Neural cell (in vitro differentiated cells): ENCODE measurements around the gene PLA2G12B. TPM values are rescaled to one million over a fixed set of nuclear protein-coding genes. Genes with fewer than 3 reads are reported as not detected.
"Not testable (repeated sequence)": the region's sequence is repeated elsewhere in the genome, so short reads cannot be mapped to it uniquely, and the experiment has no call there.

ENCODE experiments used
- H2AFZ ChIP-seq: fragments of 200-600, 300-800 bp; sonication (generic), shearing (Covaris generic); 2 replicates; pipeline ENCODE4 v1.6.0; 2014; ENCODE audit warnings: low read depth, mild to moderate bottlenecking, antibody characterized with exemption, low read length, moderate library complexity
- H3F3A ChIP-seq: fragments of 200-600 bp; shearing (Covaris generic); 2 replicates; pipeline ENCODE4 v1.6.1; 2016; ENCODE audit warnings: mild to moderate bottlenecking, moderate library complexity, mixed read lengths, antibody characterized with exemption, low read length; ENCODE audit not compliant: insufficient read depth, poor library complexity, severe bottlenecking
- H3K27ac ChIP-seq: fragments of 200-600, 300-800 bp; sonication (generic), shearing (Covaris generic); 2 replicates; pipeline ENCODE4 v1.5.1; 2014; ENCODE audit warnings: mild to moderate bottlenecking, low read length, moderate library complexity
- H3K27me3 ChIP-seq: fragments of 300-800, 200-600 bp; sonication (generic), shearing (Covaris generic); 2 replicates; pipeline ENCODE4 v1.6.0; 2014; ENCODE audit warnings: mild to moderate bottlenecking, low read depth, low read length, moderate library complexity; ENCODE audit not compliant: insufficient read depth
- H3K36me3 ChIP-seq: fragments of 300-800, 200-600 bp; sonication (generic), shearing (Covaris generic); 2 replicates; pipeline ENCODE4 v1.5.1; 2014; ENCODE audit warnings: mild to moderate bottlenecking, antibody characterized with exemption, low read length, moderate library complexity; ENCODE audit not compliant: insufficient read depth
- H3K4me2 ChIP-seq: fragments of 300-800, 200-600 bp; sonication (generic), shearing (Covaris generic); 2 replicates; pipeline ENCODE4 v1.6.0; 2014; ENCODE audit warnings: mild to moderate bottlenecking, low read length
- H3K4me3 ChIP-seq: fragments of 300-800, 200-600 bp; sonication (generic), shearing (Covaris generic); 2 replicates; pipeline ENCODE4 v1.5.1; 2014; ENCODE audit warnings: mild to moderate bottlenecking, low read length, moderate library complexity
- H3K79me2 ChIP-seq: fragments of 200-600 bp; shearing (Covaris generic); replicated peaks from 2 replicates; pipeline ENCODE4 v1.6.0; 2014; ENCODE audit warnings: mild to moderate bottlenecking, low read length, moderate library complexity; ENCODE audit not compliant: insufficient read depth
- H3K9ac ChIP-seq: fragments of 300-800, 200-600 bp; sonication (generic), shearing (Covaris generic); 2 replicates; pipeline ENCODE4 v1.6.1; 2016; ENCODE audit warnings: mild to moderate bottlenecking, low read length, mixed read lengths
- H3K9me2 ChIP-seq: fragments of 200-600 bp; shearing (Covaris generic); 2 replicates; pipeline ENCODE4 v1.6.1; 2016; ENCODE audit warnings: mild to moderate bottlenecking, low read length, mixed read lengths; ENCODE audit not compliant: insufficient read depth
- H3K9me3 ChIP-seq: fragments of 200-600, 300-800 bp; sonication (generic), shearing (Covaris generic); 2 replicates; pipeline ENCODE4 v1.6.1; 2016; ENCODE audit warnings: mild to moderate bottlenecking, mixed run types, low read length, moderate library complexity, mixed read lengths
- H4K20me1 ChIP-seq: fragments of 200-600 bp; shearing (Covaris generic); 2 replicates; pipeline ENCODE4 v1.6.1; 2016; ENCODE audit warnings: mild to moderate bottlenecking, mixed run types; ENCODE audit not compliant: insufficient read depth
- CTCF ChIP-seq: fragments of 450-650 bp; IDR thresholded peaks from 2 replicates; pipeline ENCODE4 v1.5.1; 2014; ENCODE audit warnings: antibody characterized with exemption, mild to moderate bottlenecking, moderate library complexity; ENCODE audit not compliant: poor library complexity, severe bottlenecking
- EP300 ChIP-seq: fragments of 450-650 bp; conservative IDR thresholded peaks from 2 replicates; pipeline ENCODE4 v1.6.1; 2014; ENCODE audit warnings: antibody characterized with exemption, mild to moderate bottlenecking, moderate library complexity; ENCODE audit not compliant: poor library complexity, severe bottlenecking
- EZH2 ChIP-seq: fragments of 200-600, 300-800 bp; shearing (Covaris generic), sonication (generic); IDR thresholded peaks from 2 replicates; pipeline ENCODE4 v1.6.1; 2014; ENCODE audit warnings: antibody characterized with exemption, low read length, borderline replicate concordance, mild to moderate bottlenecking; ENCODE audit not compliant: insufficient read depth, poor library complexity, severe bottlenecking
- MXI1 ChIP-seq: fragments of 450-650 bp; conservative IDR thresholded peaks from 2 replicates; pipeline ENCODE4 v1.6.1; 2014; ENCODE audit warnings: antibody characterized with exemption, mild to moderate bottlenecking; ENCODE audit not compliant: poor library complexity, severe bottlenecking
- POLR2AphosphoS5 ChIP-seq: IDR thresholded peaks from 2 replicates; pipeline ENCODE4 v1.6.1; 2012
- RAD21 ChIP-seq: fragments of 450-650 bp; conservative IDR thresholded peaks from 2 replicates; pipeline ENCODE4 v1.6.1; 2014; ENCODE audit warnings: antibody characterized with exemption, mild to moderate bottlenecking, moderate library complexity
- REST ChIP-seq: IDR thresholded peaks from 2 replicates; pipeline ENCODE4 v1.6.1; 2012; ENCODE audit warnings: borderline replicate concordance
- SMC3 ChIP-seq: fragments of 450-650 bp; conservative IDR thresholded peaks from 2 replicates; pipeline ENCODE4 v1.6.1; 2014; ENCODE audit warnings: antibody characterized with exemption, mild to moderate bottlenecking, moderate library complexity; ENCODE audit not compliant: poor library complexity
- TAF1 ChIP-seq: IDR thresholded peaks from 2 replicates; pipeline ENCODE4 v1.6.1; 2012; ENCODE audit warnings: low read depth
- polyA plus RNA-seq: library from polyadenylated mRNA; depleted of rRNA; stranded (reverse); fragments of >200 nt; gene quantifications from 2 replicates; pipeline ENCODE4 v1.2.3, GENCODE V29; 2014

Gene PLA2G12B
- polyA plus RNA-seq, 1 donor from 2014 or later: not detected

GRCh38 chr10:72903941-72904446 lies 50.6 kb downstream of the PLA2G12B start:
- H3K4me2 ChIP-seq, H3K9ac ChIP-seq, H3K79me2 ChIP-seq, H3K27ac ChIP-seq, H3F3A ChIP-seq, H3K9me2 ChIP-seq, H4K20me1 ChIP-seq, H3K36me3 ChIP-seq, H3K27me3 ChIP-seq, H3K4me3 ChIP-seq, H2AFZ ChIP-seq, H3K9me3 ChIP-seq: not testable (repeated sequence)

GRCh38 chr10:72899545-72899944 lies 55.1 kb downstream of the PLA2G12B start:
- Histone ChIP-seq H3F3A (no peaks in the 10 kb centered on the region), H3K9me2 (no peaks in the 10 kb centered on the region), H3K4me3 (no peak overlapping the region), H3K79me2 (no peaks in the 10 kb centered on the region), H4K20me1 (no peaks in the 10 kb centered on the region), H3K9me3 (no peaks in the 10 kb centered on the region), H3K27ac (no peak overlapping the region), H3K4me2 (no peak overlapping the region), H3K9ac (no peak overlapping the region), H3K36me3 (no peaks in the 10 kb centered on the region), H2AFZ (no peak overlapping the region), H3K27me3 (no peaks in the 10 kb centered on the region)
- TF ChIP-seq TAF1: no peak

- Histone ChIP-seq H3K79me2 (no peaks in the 10 kb centered on the region), H3K36me3 (no peaks in the 10 kb centered on the region), H3K4me3 (no peak overlapping the region), H3K27ac (no peak overlapping the region), H3K9me3 (no peaks in the 10 kb centered on the region), H3K27me3 (no peaks in the 10 kb centered on the region), H3K9ac (no peak overlapping the region), H3F3A (no peaks in the 10 kb centered on the region), H4K20me1 (no peaks in the 10 kb centered on the region), H3K9me2 (no peaks in the 10 kb centered on the region), H2AFZ (no peak overlapping the region), H3K4me2 (no peak overlapping the region)
- TF ChIP-seq SMC3: no peak
- TF ChIP-seq RAD21: no peak
- TF ChIP-seq TAF1: no peak
- TF ChIP-seq POLR2AphosphoS5: no peak
- TF ChIP-seq CTCF: no peak
- no peak for TF ChIP-seq MXI1
- TF ChIP-seq EZH2: no peak
Observed at GRCh38 chr10:72898616-72899015, 56.0 kb downstream of the PLA2G12B start.

- Histone ChIP-seq H4K20me1 (no peaks in the 10 kb centered on the region), H3K4me3 (no peak overlapping the region), H2AFZ (no peak overlapping the region), H3K79me2 (no peaks in the 10 kb centered on the region), H3K4me2 (no peak overlapping the region), H3K9me2 (no peaks in the 10 kb centered on the region), H3F3A (no peaks in the 10 kb centered on the region), H3K36me3 (no peaks in the 10 kb centered on the region), H3K27ac (no peak overlapping the region), H3K9me3 (no peaks in the 10 kb centered on the region), H3K9ac (no peak overlapping the region), H3K27me3 (no peaks in the 10 kb centered on the region)
- TF ChIP-seq POLR2AphosphoS5 (no peak), SMC3 (no peak), REST (no peak), RAD21 (no peak), EZH2 (no peak), MXI1 (no peak), TAF1 (no peak), EP300 (no peak), CTCF (no peak)
Observed at GRCh38 chr10:72895236-72895850, 59.3 kb downstream of the PLA2G12B start.
